Cardiac muscle cell (in vitro differentiated cells and primary cell): ENCODE results near the gene AUTS2. TPM values are rescaled to one million over a fixed set of nuclear protein-coding genes. Genes with fewer than 3 reads are reported as not detected.

Experiments used
- DNase-seq, 2 donors: peaks; one replicate each; pipeline versions ENCODE4 v3.0.0 to v3.0.0-alpha.2; 2010 to 2017; ENCODE audit warnings: low read depth in 1 of 2, low spot score in 1 of 2
- H3K27ac ChIP-seq: fragments of 200-600 bp; sonication (generic); 2 replicates; pipeline ENCODE4 v1.5.1; 2016
- H3K27me3 ChIP-seq: fragments of 200-600 bp; sonication (generic); 2 replicates; pipeline ENCODE4 v1.6.0; 2016; ENCODE audit warnings: control low read depth
- H3K36me3 ChIP-seq: fragments of 200-600 bp; sonication (generic); 2 replicates; pipeline ENCODE4 v1.5.1; 2016; ENCODE audit warnings: control low read depth
- H3K4me1 ChIP-seq: fragments of 200-600 bp; sonication (generic); 2 replicates; pipeline ENCODE4 v1.8.1; 2017; ENCODE audit warnings: low read depth, mild to moderate bottlenecking, mixed run types
- H3K4me3 ChIP-seq: fragments of 200-600 bp; sonication (generic); 2 replicates; pipeline ENCODE4 v1.5.1; 2016; ENCODE audit warnings: mild to moderate bottlenecking
- H3K9me3 ChIP-seq: fragments of 200-600 bp; sonication (generic); 2 replicates; pipeline ENCODE4 v1.5.1; 2017; ENCODE audit warnings: low read depth, mild to moderate bottlenecking, control low read depth
- polyA plus RNA-seq: library from polyadenylated mRNA; unstranded; fragments of >200 nt; fragmentation: Nextera tagmentation; extraction: Ambion mirVana; gene quantifications from 2 replicates; pipeline ENCODE4 v1.2.1, GENCODE V29; 2016
- total RNA-seq: library from RNA; depleted of rRNA; stranded (reverse); fragments of >200 nt; gene quantifications from 2 replicates; pipeline ENCODE4 v1.2.3, GENCODE V29; 2016
- TF ChIP-seq, protein P1 (sequence below): IDR thresholded peaks from 2 replicates; pipeline ENCODE4 v1.5.1; 2012; ENCODE audit warnings: low read depth, mild to moderate bottlenecking, low read length

The AUTS2 gene
- total and polyA plus RNA-seq, 2 experiments from 2014 or later, result 41.0 to 45.5 TPM

DNA sequence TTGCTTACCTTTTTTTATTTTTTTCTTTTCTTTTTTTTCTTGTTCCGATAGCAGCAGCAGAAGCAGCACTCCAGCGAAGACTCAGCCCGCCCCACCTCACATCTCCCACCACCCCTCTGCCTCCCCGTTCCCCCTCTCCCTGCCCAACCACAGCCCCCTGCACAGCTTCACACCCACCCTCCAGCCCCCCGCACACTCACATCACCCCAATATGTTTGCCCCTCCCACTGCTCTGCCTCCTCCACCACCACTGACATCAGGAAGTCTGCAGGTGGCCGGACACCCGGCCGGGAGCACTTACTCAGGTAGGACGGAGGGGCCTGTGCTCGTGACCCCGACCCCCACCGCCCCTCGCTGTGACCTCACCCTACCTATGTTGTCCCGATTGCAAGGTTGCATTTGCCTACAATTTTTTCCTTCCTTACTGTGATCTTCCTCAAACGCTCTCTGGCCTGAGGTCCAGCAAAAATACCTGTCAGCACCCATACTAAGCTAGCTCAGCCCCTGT, 1166.5 kb downstream of the AUTS2 start:
- TF ChIP-seq, protein P1, sequence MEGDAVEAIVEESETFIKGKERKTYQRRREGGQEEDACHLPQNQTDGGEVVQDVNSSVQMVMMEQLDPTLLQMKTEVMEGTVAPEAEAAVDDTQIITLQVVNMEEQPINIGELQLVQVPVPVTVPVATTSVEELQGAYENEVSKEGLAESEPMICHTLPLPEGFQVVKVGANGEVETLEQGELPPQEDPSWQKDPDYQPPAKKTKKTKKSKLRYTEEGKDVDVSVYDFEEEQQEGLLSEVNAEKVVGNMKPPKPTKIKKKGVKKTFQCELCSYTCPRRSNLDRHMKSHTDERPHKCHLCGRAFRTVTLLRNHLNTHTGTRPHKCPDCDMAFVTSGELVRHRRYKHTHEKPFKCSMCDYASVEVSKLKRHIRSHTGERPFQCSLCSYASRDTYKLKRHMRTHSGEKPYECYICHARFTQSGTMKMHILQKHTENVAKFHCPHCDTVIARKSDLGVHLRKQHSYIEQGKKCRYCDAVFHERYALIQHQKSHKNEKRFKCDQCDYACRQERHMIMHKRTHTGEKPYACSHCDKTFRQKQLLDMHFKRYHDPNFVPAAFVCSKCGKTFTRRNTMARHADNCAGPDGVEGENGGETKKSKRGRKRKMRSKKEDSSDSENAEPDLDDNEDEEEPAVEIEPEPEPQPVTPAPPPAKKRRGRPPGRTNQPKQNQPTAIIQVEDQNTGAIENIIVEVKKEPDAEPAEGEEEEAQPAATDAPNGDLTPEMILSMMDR, result no peak
- no peaks in the 10 kb centered on the region for H3K9me3 ChIP-seq
- H3K27me3 ChIP-seq, result no peaks in the 10 kb centered on the region
- no peak for DNase-seq
- H3K4me1 ChIP-seq, result peaks cover 10% of the 10 kb centered on the region
- H3K4me3 ChIP-seq, result no peak overlapping the region
- peaks cover 15% of the 10 kb centered on the region for H3K36me3 ChIP-seq
- H3K27ac ChIP-seq, result no peak overlapping the region

DNA sequence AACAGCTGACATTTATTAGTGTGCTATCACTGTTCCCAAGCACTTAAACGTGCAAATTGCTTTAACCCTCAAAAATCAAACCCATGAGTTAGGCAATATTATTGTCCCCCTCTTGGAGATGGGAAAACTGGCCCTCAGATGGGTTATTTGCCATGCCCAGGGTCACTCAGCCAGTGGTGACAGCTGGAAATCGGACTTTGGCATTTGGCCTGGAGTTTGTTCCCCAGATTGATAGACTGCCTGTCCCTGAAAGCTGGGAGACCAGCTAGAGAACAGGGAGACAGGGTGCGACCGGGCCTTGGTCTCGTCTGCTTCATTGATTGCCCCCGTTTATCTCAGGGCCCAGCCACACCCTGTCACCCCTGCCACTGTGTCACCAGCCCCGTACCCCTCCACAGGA, 1167.4 kb downstream of the AUTS2 start:
- Histone ChIP-seq H3K36me3 (peaks cover 19% of the 10 kb centered on the region), H3K27ac (no peak overlapping the region), H3K4me3 (no peak overlapping the region), H3K27me3 (no peaks in the 10 kb centered on the region), H3K4me1 (peaks cover 10% of the 10 kb centered on the region), H3K9me3 (no peaks in the 10 kb centered on the region)
- no peak for DNase-seq
- TF ChIP-seq, protein P1, result no peak

DNA sequence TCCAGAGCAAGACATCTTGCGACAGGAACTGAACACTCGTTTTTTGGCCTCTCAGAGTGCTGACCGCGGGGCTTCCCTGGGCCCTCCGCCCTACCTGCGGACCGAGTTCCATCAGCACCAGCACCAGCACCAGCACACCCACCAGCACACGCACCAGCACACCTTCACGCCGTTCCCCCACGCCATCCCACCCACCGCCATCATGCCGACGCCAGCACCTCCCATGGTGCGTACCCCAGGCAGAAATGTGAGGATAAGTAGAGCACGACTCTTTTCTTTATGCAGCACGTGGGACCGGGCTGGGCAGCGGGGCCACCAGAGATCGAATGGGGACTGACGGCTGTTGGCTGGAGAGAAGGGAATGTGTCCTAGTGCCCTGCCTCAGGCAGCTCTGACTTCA, 1167.8 kb downstream of the AUTS2 start:
- Histone ChIP-seq H3K4me1 (peaks cover 10% of the 10 kb centered on the region), H3K9me3 (no peaks in the 10 kb centered on the region), H3K4me3 (no peak overlapping the region), H3K36me3 (peaks cover 19% of the 10 kb centered on the region), H3K27me3 (no peaks in the 10 kb centered on the region), H3K27ac (no peak overlapping the region)
- DNase-seq, result no peak
- TF ChIP-seq, protein P1, result no peak

DNA sequence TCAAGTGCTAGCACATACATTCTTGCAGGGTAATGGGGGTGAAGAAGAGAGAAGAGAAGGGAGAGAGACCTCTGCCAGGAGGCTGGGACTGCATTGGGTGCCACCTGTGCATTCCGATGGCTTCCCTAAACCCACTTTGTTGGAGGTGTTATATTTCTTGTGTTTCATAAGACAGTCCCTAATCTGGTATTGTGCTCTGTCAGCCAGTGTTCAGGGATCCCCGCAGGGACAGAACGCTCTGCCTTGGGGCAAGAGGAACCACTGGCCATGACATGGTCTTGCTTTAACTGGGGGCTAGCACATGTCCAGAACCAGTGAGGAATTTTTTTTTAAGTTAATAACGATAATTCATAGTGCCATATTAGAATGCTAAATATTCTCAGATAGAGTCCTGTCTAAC, 1168.4 kb downstream of the AUTS2 start:
- DNase-seq, result no peak

DNA sequence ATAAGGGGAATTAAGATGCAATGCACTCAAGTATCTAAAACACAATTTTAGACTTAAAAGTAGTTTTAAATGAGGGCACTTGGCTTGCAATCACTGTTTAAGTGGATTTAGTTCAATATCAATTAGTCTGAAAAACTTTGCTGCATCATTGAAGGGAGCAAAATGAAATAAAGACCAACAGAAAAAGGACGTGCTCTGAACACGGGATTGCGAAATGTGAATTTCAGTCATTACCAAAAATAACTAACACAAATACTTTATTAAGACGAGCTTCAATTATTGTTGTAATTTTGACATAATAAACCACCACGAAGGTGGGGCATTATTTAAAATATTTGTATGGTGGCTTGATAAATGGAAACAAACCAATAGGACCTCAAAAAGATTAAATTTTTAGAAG, 1171.9 kb downstream of the AUTS2 start:
- TF ChIP-seq, protein P1, result no peak
- Histone ChIP-seq H3K27ac (no peak overlapping the region), H3K36me3 (peaks cover 31% of the 10 kb centered on the region), H3K9me3 (no peaks in the 10 kb centered on the region), H3K4me3 (no peak overlapping the region), H3K27me3 (no peaks in the 10 kb centered on the region), H3K4me1 (no peaks in the 10 kb centered on the region)
- DNase-seq, result no peak

More for the DNA sequence above, 1168.4 kb downstream of the AUTS2 start:
- peaks cover 5% of the 10 kb centered on the region for H3K4me1 ChIP-seq
- no peak overlapping the region for H3K27ac ChIP-seq
- no peak overlapping the region for H3K4me3 ChIP-seq
- no peaks in the 10 kb centered on the region for H3K9me3 ChIP-seq
- TF ChIP-seq, protein P1, result no peak
- H3K36me3 ChIP-seq, result peaks cover 23% of the 10 kb centered on the region
- H3K27me3 ChIP-seq, result no peaks in the 10 kb centered on the region

DNA sequence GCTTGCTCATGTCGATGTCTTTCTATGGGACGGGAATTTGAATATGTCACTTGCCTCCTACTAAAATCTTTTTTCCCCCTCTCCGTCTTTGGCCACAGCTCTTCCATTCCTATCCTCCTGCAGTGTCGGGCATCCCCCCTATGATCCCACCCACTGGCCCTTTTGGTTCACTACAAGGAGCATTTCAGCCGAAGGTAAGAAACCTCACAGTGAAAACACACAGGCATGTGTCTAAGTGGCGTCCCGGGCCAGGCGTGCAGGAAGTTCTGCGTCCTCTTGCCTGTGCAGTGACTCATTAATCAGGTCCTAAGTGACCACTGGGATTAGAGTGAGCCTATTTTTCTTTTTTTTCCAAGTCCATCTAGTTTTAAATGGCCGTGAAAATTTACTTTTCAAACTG, 1173.2 kb downstream of the AUTS2 start:
- Histone ChIP-seq H3K9me3 (no peaks in the 10 kb centered on the region), H3K27ac (no peak overlapping the region), H3K27me3 (no peaks in the 10 kb centered on the region), H3K4me3 (no peak overlapping the region), H3K36me3 (peaks cover 24% of the 10 kb centered on the region), H3K4me1 (no peaks in the 10 kb centered on the region)
- TF ChIP-seq, protein P1, result no peak
- no peak for DNase-seq
